ENCODE measurements around the gene SLC26A5.
"Not testable (repeated sequence)": the region's sequence is repeated elsewhere in the genome, so short reads cannot be mapped to it uniquely, and the experiment has no call there.

The SLC26A5 gene

DNA sequence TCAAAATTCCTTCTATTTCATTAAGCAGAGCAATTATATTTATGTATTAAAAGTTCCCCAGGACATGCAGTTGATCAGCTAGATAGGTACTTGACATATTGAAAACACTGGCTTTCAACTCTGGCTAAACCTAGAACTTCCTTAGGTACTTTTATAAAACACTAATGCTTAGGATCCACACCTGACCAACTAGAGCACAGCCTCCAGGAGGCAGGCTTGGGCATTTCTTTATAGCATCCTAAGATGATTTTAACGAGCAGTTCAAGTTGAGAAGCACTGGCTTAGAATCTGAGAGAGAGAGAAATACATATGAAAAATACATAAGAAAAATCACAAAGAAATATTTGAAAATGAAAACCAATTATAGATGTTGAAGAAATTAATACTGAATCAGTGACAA, 20.8 kb downstream of the SLC26A5 start:
- Mint-ChIP-seq H3K4me3 (no peak overlapping the region), H3K36me3 (ENCODE audit: low read depth) (no peaks in the 10 kb centered on the region), H3K9me3 (no peaks in the 10 kb centered on the region), H3K4me1 (ENCODE audit: low read depth) (no peaks in the 10 kb centered on the region), H3K27me3 (ENCODE audit: low read depth) (peaks cover 7% of the 10 kb centered on the region), H3K27ac (no peak overlapping the region)
- DNase-seq (ENCODE audit: low spot score) = no peak

DNA sequence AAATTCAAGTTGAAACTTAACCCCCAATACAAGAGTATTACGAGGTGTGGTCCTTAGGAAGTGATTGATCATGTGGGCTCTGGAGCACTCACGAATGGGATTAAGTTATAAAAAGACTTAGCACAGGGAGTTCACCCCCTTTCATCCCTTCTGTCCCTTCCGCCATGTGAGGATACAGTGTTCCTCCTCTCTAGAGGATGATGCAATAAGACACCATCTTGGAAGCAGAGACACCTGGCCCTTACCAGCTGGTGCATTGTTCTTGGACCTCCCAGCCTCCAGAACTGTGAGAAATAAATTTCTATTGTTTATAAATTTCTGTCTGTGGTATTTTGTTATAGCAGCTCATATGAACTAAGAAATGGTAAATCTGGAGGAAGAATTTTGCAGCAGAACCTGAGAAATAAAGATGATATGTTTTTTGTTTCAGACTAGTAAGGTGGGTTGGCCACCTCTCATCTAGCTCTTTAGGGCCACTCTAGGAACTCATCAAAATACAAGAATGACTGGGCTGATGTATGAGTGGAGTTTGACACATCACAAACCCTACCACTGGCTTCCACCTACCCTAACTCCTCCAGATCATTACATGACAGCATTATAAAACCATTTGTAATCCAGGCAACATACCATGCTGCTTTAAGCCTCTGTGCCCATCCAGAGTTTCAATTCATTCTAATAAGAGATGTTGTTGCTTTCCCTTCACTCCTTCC, 22.4 kb downstream of the SLC26A5 start:
- H3K4me3 Mint-ChIP-seq = no peak overlapping the region
- no peak overlapping the region for H3K27ac Mint-ChIP-seq
- H3K9me3 Mint-ChIP-seq = no peaks in the 10 kb centered on the region
- no peak for DNase-seq (ENCODE audit: low spot score)
- no peaks in the 10 kb centered on the region for H3K36me3 Mint-ChIP-seq (ENCODE audit: low read depth)
- H3K4me1 Mint-ChIP-seq (ENCODE audit: low read depth) = no peaks in the 10 kb centered on the region
- H3K27me3 Mint-ChIP-seq (ENCODE audit: low read depth) = peaks cover 7% of the 10 kb centered on the region

DNA sequence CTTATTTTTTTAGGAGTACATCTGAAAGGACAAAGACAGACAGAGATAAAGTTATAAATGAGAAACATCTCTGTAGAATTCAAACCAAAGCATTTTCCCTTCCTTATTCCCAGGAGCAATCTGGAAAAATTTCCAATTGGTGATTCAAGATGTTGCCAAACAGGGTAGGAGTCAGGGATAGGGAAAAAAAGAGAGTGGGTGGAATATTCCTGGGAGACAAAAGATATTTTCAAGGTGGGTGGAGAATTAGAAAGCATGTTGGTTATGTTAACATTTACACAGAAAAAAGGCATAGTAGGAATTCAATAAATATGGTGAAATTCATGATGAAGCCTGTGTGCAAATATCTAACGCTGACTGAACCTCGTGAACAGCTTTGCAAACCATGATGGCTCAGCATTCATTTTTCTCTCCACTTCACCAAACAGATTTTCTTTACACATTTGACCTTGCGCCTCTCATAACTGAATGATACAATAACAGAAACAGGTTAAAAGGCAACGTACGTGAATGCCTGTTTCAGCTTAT, 25.1 kb downstream of the SLC26A5 start:
- H3K27me3 Mint-ChIP-seq (ENCODE audit: low read depth) = peaks cover 12% of the 10 kb centered on the region
- no peaks in the 10 kb centered on the region for H3K4me1 Mint-ChIP-seq (ENCODE audit: low read depth)
- H3K9me3 Mint-ChIP-seq = no peaks in the 10 kb centered on the region
- no peak overlapping the region for H3K4me3 Mint-ChIP-seq
- no peak overlapping the region for H3K27ac Mint-ChIP-seq
- H3K36me3 Mint-ChIP-seq (ENCODE audit: low read depth) = no peaks in the 10 kb centered on the region
- no peak for DNase-seq (ENCODE audit: low spot score)

DNA sequence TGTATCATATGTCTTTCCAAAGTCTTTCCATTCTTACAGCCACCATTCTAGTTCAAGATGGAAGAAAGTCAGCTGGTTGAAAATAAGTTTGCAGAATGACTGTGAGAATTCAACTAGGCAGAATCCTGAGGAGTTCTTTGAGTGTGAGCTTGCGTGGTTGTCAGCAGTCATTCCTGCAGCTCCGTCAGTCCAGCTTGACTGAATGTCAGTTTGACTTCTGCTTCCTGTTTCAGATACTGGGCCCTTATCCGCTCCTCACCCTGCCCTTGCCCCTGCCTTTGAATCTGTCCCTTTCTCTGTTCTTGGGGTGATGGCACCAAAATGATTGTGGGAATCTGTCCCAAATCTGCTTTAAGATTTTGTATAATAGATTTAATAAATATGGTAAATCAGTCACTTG, 27.8 kb downstream of the SLC26A5 start:
- peaks cover 21% of the 10 kb centered on the region for H3K27me3 Mint-ChIP-seq (ENCODE audit: low read depth)
- H3K27ac Mint-ChIP-seq = no peak overlapping the region
- no peaks in the 10 kb centered on the region for H3K9me3 Mint-ChIP-seq
- no peaks in the 10 kb centered on the region for H3K36me3 Mint-ChIP-seq (ENCODE audit: low read depth)
- H3K4me3 Mint-ChIP-seq = no peak overlapping the region
- no peaks in the 10 kb centered on the region for H3K4me1 Mint-ChIP-seq (ENCODE audit: low read depth)
- no peak for DNase-seq (ENCODE audit: low spot score)

DNA sequence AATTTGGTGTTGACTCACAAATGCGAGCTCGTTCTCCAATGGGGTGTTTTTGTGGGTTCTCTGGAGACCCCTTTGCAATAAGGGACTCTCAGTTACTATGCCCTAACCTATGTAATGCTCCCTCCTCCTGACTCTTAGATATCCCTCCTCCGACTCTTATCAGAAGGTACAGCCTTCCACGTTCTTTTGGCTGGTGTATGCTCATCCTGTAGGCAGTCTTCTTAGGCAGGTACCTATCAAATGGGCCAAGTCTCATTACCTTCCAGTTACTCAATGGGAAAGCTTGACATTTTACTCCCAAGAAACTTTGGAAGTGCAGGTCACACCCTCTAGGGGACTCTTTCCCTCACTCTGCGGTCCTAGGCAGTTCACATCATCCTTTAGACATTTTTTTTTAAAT, 32.6 kb downstream of the SLC26A5 start:
- Mint-ChIP-seq H3K27me3 (ENCODE audit: low read depth) (peaks cover 22% of the 10 kb centered on the region), H3K36me3 (ENCODE audit: low read depth) (no peaks in the 10 kb centered on the region), H3K4me3 (no peak overlapping the region), H3K9me3 (no peaks in the 10 kb centered on the region), H3K27ac (no peak overlapping the region), H3K4me1 (ENCODE audit: low read depth) (no peaks in the 10 kb centered on the region)
- DNase-seq (ENCODE audit: low spot score) = no peak

DNA sequence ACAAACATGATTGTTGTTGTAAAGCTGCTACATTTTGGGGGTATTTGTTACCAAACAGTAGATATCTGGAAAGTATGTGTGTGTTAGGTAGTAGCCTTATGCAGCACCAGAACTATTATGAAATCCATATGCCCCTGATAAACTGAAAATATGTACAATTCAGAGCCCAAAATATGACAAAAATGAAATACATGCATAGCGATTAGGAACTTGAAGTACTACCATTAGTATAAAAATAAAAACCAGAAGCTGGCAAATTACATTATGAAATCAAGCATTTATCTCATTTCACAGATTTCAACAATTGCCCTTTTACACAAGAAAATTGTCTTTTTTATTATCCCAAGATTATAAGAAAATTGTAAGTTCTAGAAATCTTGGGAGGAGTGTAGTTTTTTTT, 33.9 kb downstream of the SLC26A5 start:
- H3K9me3 Mint-ChIP-seq = no peaks in the 10 kb centered on the region
- H3K27ac Mint-ChIP-seq = no peak overlapping the region
- H3K27me3 Mint-ChIP-seq (ENCODE audit: low read depth) = peaks cover 20% of the 10 kb centered on the region

DNA sequence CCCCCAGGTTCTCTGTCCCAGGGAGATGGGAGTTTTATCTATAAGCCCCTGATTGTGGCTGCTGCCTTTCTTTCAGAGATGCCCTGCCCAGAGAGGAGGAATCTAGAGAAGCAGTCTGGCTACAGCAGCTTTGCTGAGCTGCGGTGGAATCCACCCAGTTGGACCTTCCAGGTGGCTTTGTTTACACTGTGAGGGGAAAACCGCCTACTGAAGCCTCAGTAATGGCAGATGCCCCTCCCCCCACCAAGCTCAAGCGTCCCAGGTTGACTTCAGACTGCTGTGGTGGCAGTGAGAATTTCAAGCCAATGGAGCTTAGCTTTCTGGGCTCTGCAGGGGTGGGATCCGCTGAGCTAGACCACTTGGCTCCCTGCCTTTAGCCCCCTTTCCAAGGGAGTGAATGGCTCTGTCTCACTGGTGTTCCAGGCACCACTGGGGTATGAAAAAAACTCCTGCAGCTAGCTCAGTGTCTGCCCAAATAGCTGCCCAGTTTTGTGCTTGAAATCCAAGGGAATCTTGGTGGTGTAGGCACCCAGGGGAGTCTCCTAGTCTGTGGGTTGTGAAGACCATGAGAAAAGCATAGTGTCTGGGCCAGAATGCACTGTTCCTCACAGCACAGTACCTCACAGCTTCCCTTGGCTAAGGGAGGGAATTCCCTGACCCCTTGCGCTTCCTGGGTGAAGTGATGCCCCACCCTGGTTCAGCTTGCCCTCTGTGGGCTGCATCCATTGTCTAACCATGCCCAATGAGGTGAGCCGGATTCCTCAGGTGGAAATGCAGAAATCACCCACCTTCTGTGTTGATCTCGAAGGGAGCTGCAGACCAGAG, 40.0 kb downstream of the SLC26A5 start:
- H3K27ac Mint-ChIP-seq; H3K4me3 Mint-ChIP-seq; H3K4me1 Mint-ChIP-seq (ENCODE audit: low read depth); H3K36me3 Mint-ChIP-seq (ENCODE audit: low read depth); H3K9me3 Mint-ChIP-seq; DNase-seq (ENCODE audit: low spot score): not testable (repeated sequence)
- H3K27me3 Mint-ChIP-seq (ENCODE audit: low read depth) = peaks cover 12% of the 10 kb centered on the region

More for the DNA sequence above, 33.9 kb downstream of the SLC26A5 start:
- DNase-seq (ENCODE audit: low spot score) = no peak
- Mint-ChIP-seq H3K36me3 (ENCODE audit: low read depth) (no peaks in the 10 kb centered on the region), H3K4me1 (ENCODE audit: low read depth) (no peaks in the 10 kb centered on the region), H3K4me3 (no peak overlapping the region)

DNA sequence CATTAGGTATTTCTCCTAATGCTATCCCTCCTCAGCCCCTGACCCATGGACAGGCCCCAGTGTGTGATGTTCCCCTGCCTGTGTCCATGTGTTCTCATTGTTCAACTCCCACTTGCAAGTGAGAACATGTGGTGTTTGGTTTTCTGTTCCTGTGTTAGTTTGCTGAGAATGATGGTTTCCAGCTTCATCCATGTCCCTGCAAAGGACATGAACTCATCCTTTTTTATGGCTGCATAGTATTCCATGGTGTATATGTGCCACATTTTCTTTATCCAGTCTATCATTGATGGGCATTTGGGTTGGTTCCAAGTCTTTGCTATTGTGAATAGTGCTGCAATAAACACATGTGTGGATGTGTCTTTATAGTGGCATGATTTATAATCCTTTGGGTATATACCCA, 46.3 kb downstream of the SLC26A5 start:
- not testable (repeated sequence) for H3K4me3 Mint-ChIP-seq; H3K27ac Mint-ChIP-seq; DNase-seq (ENCODE audit: low spot score); H3K9me3 Mint-ChIP-seq; H3K36me3 Mint-ChIP-seq (ENCODE audit: low read depth); H3K4me1 Mint-ChIP-seq (ENCODE audit: low read depth)
- H3K27me3 Mint-ChIP-seq (ENCODE audit: low read depth) = peaks cover 13% of the 10 kb centered on the region

DNA sequence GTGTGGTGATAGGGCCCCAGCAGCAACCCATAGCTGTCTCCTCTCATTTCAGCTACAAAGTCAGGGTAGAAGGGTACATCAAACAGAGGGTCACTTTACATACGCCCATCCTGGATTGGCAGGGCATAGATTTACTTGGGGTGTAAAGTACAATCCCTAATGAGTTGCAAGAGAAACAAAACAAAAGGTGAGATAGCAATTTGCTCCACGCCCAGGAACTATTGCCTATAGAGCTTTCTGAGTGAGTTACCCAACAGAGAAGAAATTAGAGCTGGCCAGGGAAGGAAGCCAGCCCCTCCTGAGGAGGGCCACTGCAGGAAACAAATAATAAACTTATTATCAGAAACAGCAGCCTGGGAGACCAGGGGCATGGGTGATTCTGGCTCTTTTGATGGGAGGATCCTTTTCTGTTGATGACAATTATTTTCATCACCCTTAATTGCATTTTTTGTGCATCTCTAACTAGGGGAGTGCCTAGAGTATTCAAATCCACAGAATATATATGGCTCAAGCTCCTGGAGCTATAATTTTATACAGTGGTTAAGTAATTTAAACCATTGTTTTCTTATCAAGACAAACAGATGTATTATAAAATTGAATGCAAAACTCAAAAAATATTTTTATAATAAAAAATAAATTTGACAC, 47.4 kb downstream of the SLC26A5 start:
- no peak for DNase-seq (ENCODE audit: low spot score)
- Mint-ChIP-seq H3K27ac (no peak overlapping the region), H3K9me3 (no peaks in the 10 kb centered on the region), H3K4me3 (no peak overlapping the region), H3K36me3 (ENCODE audit: low read depth) (no peaks in the 10 kb centered on the region), H3K4me1 (ENCODE audit: low read depth) (no peaks in the 10 kb centered on the region), H3K27me3 (ENCODE audit: low read depth) (peaks cover 13% of the 10 kb centered on the region)

DNA sequence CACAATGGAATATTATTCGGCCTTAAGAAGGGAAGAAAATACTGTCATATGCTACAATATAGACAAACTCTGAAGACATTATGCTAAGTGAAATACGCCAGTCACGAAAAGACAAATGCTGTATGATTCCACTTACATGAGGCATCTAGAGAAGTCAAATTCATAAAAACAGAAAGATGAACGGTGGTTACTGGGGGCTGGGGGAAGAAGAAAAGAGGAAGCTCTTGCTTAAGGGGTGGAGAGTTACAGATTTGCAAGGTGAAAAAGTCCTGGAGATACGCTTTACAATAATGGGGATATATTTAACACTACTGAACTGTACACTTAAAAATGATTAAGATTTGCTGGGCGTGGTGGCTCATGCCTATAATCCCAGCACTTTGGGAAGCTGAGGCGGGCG, 49.5 kb downstream of the SLC26A5 start:
- no peak for DNase-seq (ENCODE audit: low spot score)
- Mint-ChIP-seq H3K27ac (no peak overlapping the region), H3K27me3 (ENCODE audit: low read depth) (peaks cover 6% of the 10 kb centered on the region), H3K9me3 (no peaks in the 10 kb centered on the region), H3K4me1 (ENCODE audit: low read depth) (no peaks in the 10 kb centered on the region), H3K36me3 (ENCODE audit: low read depth) (no peaks in the 10 kb centered on the region), H3K4me3 (no peak overlapping the region)

DNA sequence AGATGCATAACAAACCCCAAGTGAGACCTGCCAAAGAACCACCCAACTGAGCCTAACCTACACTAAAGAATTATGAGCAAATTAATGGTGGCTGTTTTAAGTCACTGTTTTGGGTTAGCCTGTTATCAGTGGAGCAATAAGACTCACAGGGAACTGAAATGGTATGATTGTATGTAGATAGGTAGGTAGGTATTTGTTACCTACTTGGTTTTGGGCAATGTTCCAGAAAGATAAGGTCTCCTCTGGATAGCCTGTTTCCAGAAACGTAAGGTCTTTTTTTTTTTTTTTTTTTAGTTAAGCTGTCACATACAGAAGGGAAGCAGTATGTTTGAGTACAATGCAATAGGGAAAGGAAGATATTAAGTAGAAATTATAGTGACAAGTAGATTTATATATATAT, 50.9 kb downstream of the SLC26A5 start:
- Mint-ChIP-seq H3K4me1 (ENCODE audit: low read depth) (no peaks in the 10 kb centered on the region), H3K36me3 (ENCODE audit: low read depth) (no peaks in the 10 kb centered on the region), H3K9me3 (no peaks in the 10 kb centered on the region), H3K27ac (no peak overlapping the region), H3K4me3 (no peak overlapping the region), H3K27me3 (ENCODE audit: low read depth) (peaks cover 3% of the 10 kb centered on the region)
- no peak for DNase-seq (ENCODE audit: low spot score)

DNA sequence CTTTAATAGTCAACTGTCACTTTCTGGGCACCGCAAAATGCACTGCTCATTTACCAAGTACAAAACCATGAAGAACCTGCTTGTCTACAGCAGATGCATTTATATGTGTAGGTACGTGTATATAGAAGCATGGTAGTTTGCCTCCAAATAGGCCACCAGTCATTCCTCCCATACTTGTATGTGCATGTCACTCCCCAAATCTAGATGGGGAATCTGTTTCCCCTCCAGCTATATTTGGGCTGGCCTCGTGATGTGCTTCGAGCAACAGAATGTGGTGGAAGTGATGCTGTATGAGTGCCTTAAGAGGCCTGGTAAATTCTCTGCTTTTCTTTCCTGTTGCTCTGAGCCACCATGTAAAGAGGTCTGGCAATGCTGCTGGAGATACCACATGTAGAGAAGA, 51.4 kb downstream of the SLC26A5 start:
- DNase-seq (ENCODE audit: low spot score) = no peak
- no peak overlapping the region for H3K4me3 Mint-ChIP-seq
- H3K27me3 Mint-ChIP-seq (ENCODE audit: low read depth) = peaks cover 6% of the 10 kb centered on the region
- H3K27ac Mint-ChIP-seq = no peak overlapping the region
- no peaks in the 10 kb centered on the region for H3K36me3 Mint-ChIP-seq (ENCODE audit: low read depth)
- no peaks in the 10 kb centered on the region for H3K9me3 Mint-ChIP-seq
- no peaks in the 10 kb centered on the region for H3K4me1 Mint-ChIP-seq (ENCODE audit: low read depth)

DNA sequence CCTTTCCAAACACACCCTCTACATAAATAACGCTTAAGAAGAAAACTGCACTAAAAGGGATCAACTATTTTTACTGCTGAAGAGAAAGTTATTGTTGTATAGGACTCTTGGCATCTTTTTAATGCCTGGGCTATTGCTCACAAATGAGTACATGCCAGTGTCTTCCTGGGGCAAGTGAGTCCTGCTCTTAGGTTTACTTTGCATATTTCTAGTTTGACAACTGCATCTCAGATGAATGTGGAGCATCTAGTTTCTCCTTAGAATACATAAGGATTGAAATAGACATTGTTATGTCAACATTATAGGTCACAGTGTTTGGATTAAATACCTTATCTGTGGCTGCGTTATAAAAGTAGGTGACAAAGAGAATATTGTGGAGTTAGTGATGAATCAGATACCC, 54.0 kb downstream of the SLC26A5 start:
- Mint-ChIP-seq H3K27me3 (ENCODE audit: low read depth) (peaks cover 7% of the 10 kb centered on the region), H3K27ac (no peak overlapping the region), H3K4me1 (ENCODE audit: low read depth) (no peaks in the 10 kb centered on the region), H3K4me3 (no peak overlapping the region), H3K9me3 (no peaks in the 10 kb centered on the region), H3K36me3 (ENCODE audit: low read depth) (no peaks in the 10 kb centered on the region)
- no peak for DNase-seq (ENCODE audit: low spot score)

DNA sequence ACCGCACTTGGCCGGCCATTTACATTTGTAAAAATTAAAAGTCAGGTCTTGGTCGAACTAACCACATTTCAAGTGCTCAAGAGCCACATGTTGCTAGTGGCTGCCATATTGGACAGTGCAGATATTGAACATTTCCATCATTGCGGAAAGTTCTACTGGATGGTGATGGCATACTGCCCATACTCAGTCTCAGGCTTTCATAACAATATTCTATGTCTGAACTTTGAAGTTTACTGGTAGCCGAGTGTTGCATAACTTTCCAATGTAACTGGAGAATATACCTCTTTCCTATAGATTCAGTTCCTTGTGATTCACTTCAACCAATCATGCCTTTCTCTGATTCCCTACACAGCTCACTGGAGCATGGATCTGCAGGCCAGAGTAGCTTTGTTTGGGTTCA, 54.9 kb downstream of the SLC26A5 start:
- Mint-ChIP-seq H3K36me3 (ENCODE audit: low read depth) (no peaks in the 10 kb centered on the region), H3K4me3 (no peak overlapping the region), H3K9me3 (no peaks in the 10 kb centered on the region), H3K27ac (no peak overlapping the region), H3K27me3 (ENCODE audit: low read depth) (peaks cover 7% of the 10 kb centered on the region), H3K4me1 (ENCODE audit: low read depth) (no peaks in the 10 kb centered on the region)
- no peak for DNase-seq (ENCODE audit: low spot score)

All from T-helper 2 cell treated with Interferon-gamma antibody and Interleukin-4, amounts not matched to agents 5 μg/mL and 100 μg/mL, for 36 hours (primary cell).